ENCODE measurements around the gene TPX2. TPM values are rescaled to one million over a fixed set of nuclear protein-coding genes. Genes with fewer than 3 reads are reported as not detected.

TPX2 gene
- total and polyA plus RNA-seq, 2 of the 8 experiments (the other 6 are each of a cell fraction or from before 2014, with no cell fraction given) = 43.6 to 125 TPM

GRCh38 chr20:31843288-31843687 is 104.2 kb downstream of the TPX2 start:
- Histone ChIP-seq H3K18ac (ENCODE audit: extremely low read depth, low read length) (no peak overlapping the region), H2BK120ac (replicated peaks; ENCODE audit: low read depth, low read length) (no peak overlapping the region), H4K8ac (ENCODE audit: extremely low read depth, insufficient read depth, low read length) (no peak overlapping the region), H3K4ac (replicated peaks; ENCODE audit: insufficient read length, low read depth, low read length) (no peak overlapping the region), H3K36me3 (ENCODE audit: control insufficient read depth in 2 of 4, insufficient read depth in 4 of 4, low read length in 3 of 4) (no peaks in the 10 kb centered on the region), H3K27me3 (replicated peaks in 1 of 4; ENCODE audit: control insufficient read depth in 3 of 4, extremely low read depth in 1 of 4, insufficient read depth in 3 of 4, low read length in 3 of 4) (peaks cover 0 to 6% (median 0%) of the 10 kb centered on the region in 4 experiments; a peak in 1 of 7 replicates), H4K5ac (ENCODE audit: insufficient read length, low read depth, low read length) (no peak overlapping the region), H3K9me3 (ENCODE audit: insufficient read depth in 2 of 2, low read depth in 1 of 2, low read length in 1 of 2) (no peaks in the 10 kb centered on the region), H2BK20ac (ENCODE audit: low read length) (no peak overlapping the region), H2AK5ac (ENCODE audit: low read depth, low read length) (no peak overlapping the region), H2BK15ac (ENCODE audit: low read length) (no peak overlapping the region), H4K20me1 (replicated peaks in 1 of 2; ENCODE audit: control insufficient read depth in 1 of 2, insufficient read depth in 2 of 2, low read length in 2 of 2) (no peaks in the 10 kb centered on the region), H3K23ac (ENCODE audit: insufficient read length) (no peak overlapping the region), H3K56ac (replicated peaks; ENCODE audit: insufficient read length, low read depth, low read length) (no peak overlapping the region), H3K14ac (ENCODE audit: insufficient read length) (no peak overlapping the region), H3K9ac (replicated peaks in 1 of 4; ENCODE audit: extremely low read depth in 1 of 4, low read depth in 3 of 4, low read length in 3 of 4) (no peak overlapping the region), H2AFZ (ENCODE audit: low read length) (no peak overlapping the region), H3K27ac (ENCODE audit: low read depth, low read length) (no peak overlapping the region), H2BK5ac (ENCODE audit: low read depth, low read length) (no peak overlapping the region), H3K79me1 (ENCODE audit: low read depth, low read length) (no peaks in the 10 kb centered on the region), H3K23me2 (ENCODE audit: low read depth, low read length) (peaks cover 4% of the 10 kb centered on the region), H3K79me2 (ENCODE audit: control insufficient read depth in 1 of 2, insufficient read depth in 2 of 2, low read length in 2 of 2) (no peaks in the 10 kb centered on the region), H3K4me2 (ENCODE audit: insufficient read depth in 1 of 2, low read depth in 2 of 2, low read length in 2 of 2) (no peak overlapping the region), H3K4me1 (replicated peaks in 1 of 4; ENCODE audit: control insufficient read depth in 3 of 4, insufficient read depth in 4 of 4, low read length in 3 of 4) (peaks cover 4 to 38% (median 32%) of the 10 kb centered on the region in 4 experiments), H4K91ac (replicated peaks; ENCODE audit: insufficient read length, low read length) (no peak overlapping the region), H3K4me3 (ENCODE audit: extremely low read depth in 1 of 4, insufficient read depth in 2 of 4, low read depth in 3 of 4, low read length in 4 of 4) (no peak overlapping the region), H2BK12ac (ENCODE audit: low read depth, low read length) (no peak overlapping the region)
- WGBS, 2 experiments (ENCODE audit: extremely low coverage in 1 of 2, insufficient coverage in 1 of 2, insufficient read length in 1 of 2, insufficient replicate concordance in 2 of 2, low coverage in 1 of 2, low lambda C conversion rate in 2 of 2, missing lambda C conversion rate in 1 of 2) = 79% methylated on average over 6 of the region's 6 CpGs; no CpG with 5 or more reads in 1 of the 2 experiments
- FAIRE-seq (peak; percentile 7), DNase-seq (ENCODE audit: low read depth in 1 of 2, low spot score in 2 of 2) (no peak)
- ChIA-PET POLR2A (ENCODE audit: partially characterized antibody) (interaction anchor here (1.7 kb wide), 1 partner anchor 13 kb away, joined by 4 read pairs; no protein-coding TSS in a partner anchor), CTCF (ENCODE audit: partially characterized antibody) (interaction anchor here (0.7 to 4.0 kb wide), 9 partner anchors 9 to 185 kb away, joined by 3 to 24 read pairs (median 5); partner anchors contain the start of gene PDRG1)
- TF ChIP-seq CREB1 (IDR thresholded peaks at IDR 0.05) (no peak), GABPA (IDR thresholded peaks at IDR 0.05; ENCODE audit: borderline replicate concordance, insufficient read depth, low read length) (no peak), BACH1 (IDR thresholded peaks at IDR 0.05; ENCODE audit: low read length) (no peak)
